ENCODE results near the gene PICALM. TPM values are rescaled to one million over a fixed set of nuclear protein-coding genes. Genes with fewer than 3 reads are reported as not detected.
A peak's percentile ranks its signal among the peaks of the same experiment; 100 is the strongest.
"Not testable (repeated sequence)": the region's sequence is repeated elsewhere in the genome, so short reads cannot be mapped to it uniquely, and the experiment has no call there.

Gene PICALM
- polyA plus RNA-seq, 1 donor, result 334 TPM

- no peak for DNase-seq
Observed at GRCh38 chr11:85991508-85991907, 77.4 kb downstream of the PICALM start.

GRCh38 chr11:85989746-85990145 is 79.1 kb downstream of the PICALM start:
- no peak for DNase-seq

GRCh38 chr11:85988780-85989179 is 80.1 kb downstream of the PICALM start:
- DNase-seq, result no peak

GRCh38 chr11:85977751-85978160 is 91.1 kb downstream of the PICALM start:
- DNase-seq, result no peak

- DNase-seq, result no peak
Observed at GRCh38 chr11:85976525-85976924, 92.4 kb downstream of the PICALM start.

- DNase-seq, result no peak
Observed at GRCh38 chr11:85974122-85974521, 94.8 kb downstream of the PICALM start.

GRCh38 chr11:85970593-85970992 is 98.3 kb downstream of the PICALM start:
- DNase-seq, result no peak

- DNase-seq, result no peak
Observed at GRCh38 chr11:85967457-85967856, 101.4 kb downstream of the PICALM start.

GRCh38 chr11:85965202-85965601 is 103.7 kb downstream of the PICALM start:
- DNase-seq, result no peak

GRCh38 chr11:85961930-85962363 is 106.9 kb downstream of the PICALM start:
- DNase-seq, result peak; percentile 63

GRCh38 chr11:85961130-85961529 is 107.8 kb downstream of the PICALM start:
- no peak for DNase-seq

GRCh38 chr11:85960678-85961077 is 108.2 kb downstream of the PICALM start:
- no peak for DNase-seq

GRCh38 chr11:85955531-85955930 is 113.4 kb downstream of the PICALM start:
- no peak for DNase-seq

- DNase-seq, result no peak
Observed at GRCh38 chr11:85953491-85954143, 115.3 kb downstream of the PICALM start.

GRCh38 chr11:85952108-85952485 is 116.8 kb downstream of the PICALM start:
- not testable (repeated sequence) for DNase-seq

GRCh38 chr11:85951428-85952107 is 117.3 kb downstream of the PICALM start:
- no peak for DNase-seq

- DNase-seq, result no peak
Observed at GRCh38 chr11:85951049-85951405, 117.9 kb downstream of the PICALM start.

- no peak for DNase-seq
Observed at GRCh38 chr11:85950317-85951048, 118.4 kb downstream of the PICALM start.

- no peak for DNase-seq
Observed at GRCh38 chr11:85949798-85950197, 119.1 kb downstream of the PICALM start.

GRCh38 chr11:85948884-85949283 is 120.0 kb downstream of the PICALM start:
- no peak for DNase-seq

GRCh38 chr11:85947431-85948272 is 121.2 kb downstream of the PICALM start:
- no peak for DNase-seq

GRCh38 chr11:85946221-85946620 is 122.7 kb downstream of the PICALM start:
- DNase-seq, result no peak
